ENCODE data around the gene HACD4.
"Not testable (repeated sequence)": the region's sequence is repeated elsewhere in the genome, so short reads cannot be mapped to it uniquely, and the experiment has no call there.

The HACD4 gene

GRCh38 chr9:21016701-21017491, 14.5 kb downstream of the HACD4 start:
- peak; percentile 26 to 37 for DNase-seq (ENCODE audit: low read depth in 2 of 2)

DNA sequence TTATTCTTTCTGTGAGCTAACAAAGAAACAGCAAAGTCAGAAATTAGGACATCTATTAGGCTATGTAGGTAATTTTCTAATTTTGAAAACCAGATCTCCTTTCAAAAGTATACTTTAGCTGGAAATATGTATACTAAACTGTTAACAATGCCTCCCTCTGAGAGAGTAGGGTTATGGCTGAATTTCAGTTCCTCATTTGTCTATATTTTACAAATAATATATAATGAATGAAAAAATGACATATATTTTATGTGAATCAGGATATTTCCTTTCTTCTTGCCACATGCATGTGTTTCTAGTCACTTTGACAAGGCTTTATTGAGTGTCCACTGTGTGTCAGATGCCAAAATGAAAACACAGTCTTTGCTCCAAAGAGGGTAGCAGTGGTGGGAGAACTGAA, 15.4 kb downstream of the HACD4 start:
- DNase-seq (ENCODE audit: low read depth in 2 of 2): no peak

DNA sequence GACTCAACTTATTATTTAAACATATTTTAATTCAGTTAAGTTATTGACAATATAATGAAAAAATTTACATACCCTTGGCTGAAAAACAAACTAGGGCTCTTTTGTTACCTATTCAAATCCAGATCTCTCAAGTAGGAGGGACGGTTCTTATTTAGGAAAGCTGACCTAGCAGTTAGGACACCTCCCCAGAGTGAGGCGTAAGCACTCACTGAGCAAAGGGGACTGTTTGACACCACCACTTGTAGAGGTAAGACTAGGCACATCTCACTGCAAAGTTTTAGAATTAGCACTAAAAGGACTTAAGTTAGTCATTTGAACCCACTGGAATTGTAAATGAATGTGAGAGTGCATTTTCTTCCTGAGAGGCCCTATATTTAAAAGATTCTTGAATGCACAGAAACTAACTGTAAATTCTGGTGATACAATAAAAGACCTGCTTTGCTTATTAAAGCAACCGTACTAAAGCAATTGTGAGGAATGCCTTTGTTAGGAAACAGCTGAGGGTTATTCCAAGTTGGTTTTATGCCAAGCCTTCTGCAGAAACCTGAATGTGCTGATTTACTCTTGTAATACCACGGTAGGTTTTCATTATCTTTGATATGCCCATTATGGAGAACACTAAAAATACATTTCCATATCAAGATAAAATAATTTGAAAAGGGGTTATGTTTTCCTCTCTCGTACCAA, 16.2 kb downstream of the HACD4 start:
- no peak for DNase-seq (ENCODE audit: low read depth in 2 of 2)

DNA sequence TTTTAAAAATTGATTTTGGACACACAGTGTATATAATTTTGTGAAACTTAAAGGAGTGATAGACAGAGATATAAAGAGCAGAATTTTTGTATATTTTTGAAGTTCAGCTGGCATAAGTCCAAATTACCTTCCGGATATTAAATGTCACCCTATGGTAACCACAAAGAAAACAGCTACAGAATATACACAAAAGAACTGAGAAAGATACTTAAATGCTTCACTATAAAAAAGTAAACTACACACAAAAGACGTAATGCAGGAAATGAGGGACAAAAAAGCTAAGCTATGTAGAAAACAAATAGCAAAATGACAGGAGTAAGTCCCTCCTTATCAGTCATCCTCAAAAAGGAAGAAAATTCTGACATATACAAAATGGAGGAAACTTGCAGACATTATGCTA, 29.4 kb downstream of the HACD4 start:
- DNase-seq (ENCODE audit: low read depth in 2 of 2): no peak

GRCh38 chr9:21001581-21001980, 29.9 kb downstream of the HACD4 start:
- DNase-seq (ENCODE audit: low read depth in 2 of 2): no peak

DNA sequence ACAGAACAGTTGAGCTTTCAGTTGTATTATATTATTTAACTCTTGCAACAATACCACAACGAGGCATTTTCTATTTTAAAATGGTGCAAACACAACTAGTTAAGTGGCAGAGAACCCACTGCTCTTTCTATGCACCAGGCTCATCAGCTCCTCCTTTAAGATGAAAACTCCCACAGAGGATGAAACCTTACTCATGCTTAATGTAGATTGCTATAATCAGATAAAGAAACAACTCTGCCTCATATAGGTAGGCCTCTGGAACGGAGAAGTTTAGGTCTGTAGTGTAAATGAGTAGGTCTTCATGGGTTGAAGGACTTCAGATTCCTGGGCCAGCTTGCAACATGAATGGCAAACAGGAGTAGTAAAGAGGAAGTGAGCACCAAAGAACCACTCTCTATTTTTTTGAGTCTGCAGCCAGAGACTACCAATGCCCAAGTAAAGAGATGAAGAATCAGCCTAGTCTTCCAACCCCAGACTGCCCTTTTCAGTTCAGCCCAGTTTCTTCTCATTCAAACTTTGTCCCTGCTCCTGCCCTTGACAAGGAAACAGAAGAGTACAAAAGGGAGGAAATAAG, 33.9 kb downstream of the HACD4 start:
- no peak for DNase-seq (ENCODE audit: low read depth in 2 of 2)

GRCh38 chr9:20996809-20997208, 34.6 kb downstream of the HACD4 start:
- DNase-seq (ENCODE audit: low read depth in 2 of 2): no peak

DNA sequence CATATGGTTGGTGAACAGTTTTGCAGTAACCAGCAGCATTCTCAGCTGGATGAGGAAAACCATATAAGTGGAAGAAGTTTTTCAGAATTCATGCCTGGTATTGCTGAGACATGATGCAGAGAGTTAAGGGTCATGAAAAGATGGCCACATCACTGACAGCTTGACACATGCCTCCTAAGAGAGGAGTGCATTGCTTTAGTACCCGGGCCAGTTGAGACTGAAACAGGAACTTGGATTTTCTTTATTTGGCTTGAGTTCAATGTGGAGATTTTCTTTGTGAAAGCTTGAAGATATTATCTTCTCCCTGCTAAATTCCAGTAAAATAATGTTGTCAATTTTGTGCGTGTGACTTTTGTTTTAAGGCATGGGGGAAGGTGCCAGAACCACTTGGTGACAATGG, 35.8 kb downstream of the HACD4 start:
- no peak for DNase-seq (ENCODE audit: low read depth in 2 of 2)

DNA sequence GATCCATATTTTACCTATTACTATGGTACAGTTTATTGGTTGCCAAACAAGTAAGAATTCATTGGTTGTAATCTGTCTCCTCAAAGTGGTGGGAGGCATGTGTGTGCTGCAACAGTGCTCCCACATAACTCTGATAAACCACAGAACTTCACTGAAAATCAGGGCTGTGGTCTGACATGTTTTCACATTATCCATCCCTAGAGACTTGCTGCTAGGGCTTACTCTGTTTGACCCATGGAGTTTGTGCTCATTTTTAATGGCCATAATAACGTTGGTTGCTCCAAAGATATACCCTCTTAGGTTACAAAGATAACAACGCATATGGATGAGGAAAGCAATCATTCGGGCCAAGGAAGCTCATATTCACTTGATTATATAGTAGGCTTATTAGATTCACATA, 37.0 kb downstream of the HACD4 start:
- DNase-seq (ENCODE audit: low read depth in 2 of 2): no peak

DNA sequence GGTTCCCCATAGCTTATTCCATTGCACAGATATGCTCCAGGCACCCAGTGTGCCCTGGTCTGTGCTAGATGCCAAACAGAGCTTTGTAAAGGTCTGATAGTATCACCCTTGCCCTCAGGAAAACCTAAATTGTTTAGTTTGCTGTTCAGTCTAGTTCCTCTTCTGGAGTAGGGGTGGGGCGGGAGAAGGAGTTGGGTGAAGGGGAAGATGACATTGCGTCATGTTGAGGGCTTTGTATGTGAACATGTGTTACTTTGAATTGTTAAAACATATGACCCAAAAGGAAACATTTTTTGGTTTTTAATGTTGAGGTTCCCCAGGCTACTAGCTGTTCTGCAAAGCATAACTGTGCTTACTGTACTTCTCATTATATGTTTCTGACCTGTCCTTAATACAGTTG, 40.6 kb downstream of the HACD4 start:
- DNase-seq (ENCODE audit: low read depth in 2 of 2): no peak

DNA sequence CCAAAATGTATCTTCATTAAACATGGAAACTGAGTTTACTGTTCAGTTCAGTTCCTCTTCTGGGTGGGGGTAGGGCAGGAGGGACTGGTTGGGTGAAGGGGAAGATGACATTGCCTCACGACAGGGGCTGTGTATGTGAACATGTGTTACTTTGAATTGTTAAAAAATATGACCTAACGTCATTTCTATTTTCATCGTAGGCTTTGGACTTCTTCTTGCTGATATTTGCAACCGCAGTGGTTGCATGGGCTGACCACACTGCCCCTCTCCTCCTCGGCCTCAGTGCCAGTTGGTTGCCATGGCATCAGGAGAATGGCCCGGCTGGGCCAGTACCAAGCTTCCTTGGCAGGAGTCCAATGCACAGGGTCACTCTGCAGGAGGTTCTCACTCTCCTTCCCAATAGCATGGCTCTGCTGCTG, 41.5 kb downstream of the HACD4 start:
- no peak for DNase-seq (ENCODE audit: low read depth in 2 of 2)

DNA sequence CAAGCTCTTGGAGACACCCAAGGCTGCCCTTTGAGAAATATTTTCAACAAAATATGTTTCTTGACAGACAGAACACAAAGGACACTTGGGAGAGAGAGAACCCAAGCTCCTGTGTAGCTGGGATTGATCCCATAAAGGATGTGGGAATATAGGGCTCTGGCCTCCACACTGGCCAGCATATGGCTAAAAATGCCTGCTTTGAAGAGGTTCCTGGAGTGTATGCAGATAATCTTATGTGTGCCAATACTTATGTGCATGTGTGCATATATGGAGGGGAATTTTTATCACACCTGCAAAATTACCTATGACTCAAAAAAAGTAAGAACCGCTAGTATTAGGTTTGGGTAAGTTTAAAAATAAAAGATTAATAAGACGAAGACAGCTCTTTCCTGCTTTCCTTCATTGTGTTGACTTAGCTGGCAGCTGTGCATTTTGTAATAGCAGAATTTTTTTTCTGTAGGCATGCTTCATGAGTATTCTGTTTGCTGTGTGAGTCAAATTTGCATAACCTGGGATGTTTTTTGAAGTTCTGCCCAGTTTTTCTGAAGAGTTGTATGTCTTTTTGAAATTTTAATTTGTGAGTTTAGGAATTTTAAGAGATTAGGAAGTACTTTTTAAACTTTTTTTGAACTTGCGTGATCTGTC, 42.6 kb downstream of the HACD4 start:
- no peak for DNase-seq (ENCODE audit: low read depth in 2 of 2)

GRCh38 chr9:20988061-20988460, 43.4 kb downstream of the HACD4 start:
- no peak for DNase-seq (ENCODE audit: low read depth in 2 of 2)

- DNase-seq (ENCODE audit: low read depth in 2 of 2): no peak
Observed at GRCh38 chr9:20987521-20987920, 43.9 kb downstream of the HACD4 start.

DNA sequence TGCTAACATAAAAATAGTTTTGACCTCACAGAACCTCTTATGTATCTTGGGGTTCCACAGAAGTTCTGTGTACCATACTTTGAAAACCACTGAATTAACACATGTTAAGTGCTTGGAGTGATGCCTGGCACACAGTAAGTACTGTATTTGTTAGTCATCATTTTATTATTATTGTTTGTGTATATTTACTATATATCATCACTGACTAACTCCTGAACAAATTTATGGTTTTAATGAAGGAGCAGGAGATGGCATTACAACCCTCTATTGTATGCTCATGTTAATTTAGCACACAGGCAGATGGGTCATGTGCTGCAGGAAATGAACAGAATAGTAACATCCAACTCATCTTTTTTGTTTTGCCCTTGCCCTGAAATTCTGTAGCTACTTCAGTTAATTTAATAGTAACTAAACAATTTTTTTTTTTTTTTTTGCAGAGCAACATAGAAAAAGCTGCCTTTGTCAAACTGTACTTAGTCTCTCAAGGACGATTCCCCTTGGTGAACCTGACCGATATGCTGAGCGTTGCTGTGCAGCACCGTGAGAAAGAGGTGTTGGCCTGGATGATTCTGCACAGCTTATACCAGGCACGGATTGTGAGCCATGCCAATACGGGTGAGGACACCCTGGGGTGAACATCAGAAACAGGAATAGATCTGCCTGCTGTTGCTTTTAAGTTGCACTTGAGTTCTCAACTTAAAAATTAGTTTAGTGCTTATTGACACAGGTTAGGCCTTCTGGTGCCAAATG, 45.4 kb downstream of the HACD4 start:
- no peak for DNase-seq (ENCODE audit: low read depth in 2 of 2)

DNA sequence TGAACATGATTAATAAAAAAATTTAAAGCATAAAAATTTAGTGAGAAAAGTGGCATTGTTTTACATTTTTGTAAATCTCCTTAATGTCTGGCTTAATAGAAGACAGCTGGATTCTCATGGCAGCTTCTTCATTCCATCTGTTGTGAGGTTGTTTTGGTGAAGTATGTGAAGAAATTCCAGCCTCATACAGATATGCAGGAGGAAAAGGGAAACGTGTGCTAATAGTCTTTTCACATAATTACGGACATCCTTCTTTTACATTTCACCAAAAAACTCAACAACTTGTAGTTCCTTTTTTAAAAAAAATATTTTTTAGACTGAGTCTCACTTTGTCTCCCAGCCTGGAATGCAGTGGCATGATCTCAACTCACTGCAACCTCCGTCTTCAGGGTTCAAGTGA, 46.9 kb downstream of the HACD4 start:
- DNase-seq (ENCODE audit: low read depth in 2 of 2): peak; percentile 54 to 62

GRCh38 chr9:20981486-20981885, 50.0 kb downstream of the HACD4 start:
- peak; percentile 81 to 83 for DNase-seq (ENCODE audit: low read depth in 2 of 2)

- peak; percentile 30 to 35 for DNase-seq (ENCODE audit: low read depth in 2 of 2)
Observed at GRCh38 chr9:20980832-20981455, 50.5 kb downstream of the HACD4 start.

DNA sequence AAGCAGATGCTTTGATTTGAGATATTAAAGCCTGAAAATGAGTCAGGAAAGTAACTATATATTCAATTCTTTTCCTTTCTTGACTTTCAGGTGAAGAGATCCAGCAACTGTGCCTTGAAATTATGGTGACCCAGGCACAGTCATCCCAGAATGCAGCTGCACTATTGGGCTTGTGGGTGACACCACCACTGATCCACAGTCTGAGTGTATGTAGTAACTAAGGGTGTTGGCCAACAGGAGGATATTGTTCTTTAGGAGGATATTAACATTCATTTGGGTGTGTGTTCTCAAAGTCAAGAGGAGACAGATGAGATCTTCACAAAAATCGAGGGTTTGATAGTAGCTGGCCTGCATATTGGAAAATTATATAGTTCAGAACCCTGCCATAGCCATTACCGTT, 53.2 kb downstream of the HACD4 start:
- DNase-seq (ENCODE audit: low read depth in 2 of 2): no peak

DNA sequence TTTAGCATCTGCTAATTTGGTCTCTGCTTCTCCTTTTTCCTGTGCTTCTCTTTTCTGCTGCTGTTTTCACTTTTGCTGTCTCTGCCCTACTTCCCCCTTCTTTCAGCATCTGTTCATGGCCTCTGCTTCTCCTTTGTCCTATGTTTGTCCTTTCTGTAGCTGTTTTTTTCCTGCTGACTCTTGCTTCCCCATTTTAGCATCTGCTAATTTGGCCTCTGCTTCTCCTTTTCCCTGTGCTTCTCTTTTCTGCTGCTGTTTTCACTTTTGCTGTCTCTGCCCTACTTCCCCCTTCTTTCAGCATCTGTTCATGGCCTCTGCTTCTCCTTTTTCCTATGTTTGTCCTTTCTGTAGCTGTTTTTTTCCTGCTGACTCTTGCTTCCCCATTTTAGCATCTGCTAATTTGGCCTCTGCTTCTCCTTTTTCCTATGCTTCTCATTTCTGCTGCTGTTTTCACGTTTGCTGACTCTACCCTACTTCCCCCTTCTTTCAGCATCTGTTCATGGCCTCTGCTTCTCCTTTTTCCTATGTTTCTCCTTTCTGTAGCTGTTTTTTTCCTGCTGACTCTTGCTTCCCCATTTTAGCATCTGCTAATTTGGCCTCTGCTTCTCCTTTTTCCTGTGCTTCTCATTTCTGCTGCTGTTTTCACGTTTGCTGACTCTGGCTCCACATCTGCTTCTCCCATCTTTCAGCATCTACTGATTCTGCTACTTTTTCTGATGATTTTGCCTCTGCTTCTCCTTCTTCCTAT, 57.1 kb downstream of the HACD4 start:
- DNase-seq (ENCODE audit: low read depth in 2 of 2): not testable (repeated sequence)

All from fibroblast of skin of left quadriceps (primary cell).